BE2C (cell line): Measurements from ENCODE around the gene CCDC187.

Experiments
- DNase-seq: peaks from one replicate; pipeline ENCODE4 v3.0.0-alpha.2; 2020
- H3K27me3 ChIP-seq: fragments of 250-450 bp; sonication (Bioruptor Pico); 2 replicates; pipeline ENCODE4 v1.5.1; 2020; ENCODE audit warnings: mild to moderate bottlenecking
- H3K36me3 ChIP-seq: fragments of 250-450 bp; sonication (Bioruptor Pico); 2 replicates; pipeline ENCODE4 v1.5.1; 2020; ENCODE audit warnings: mild to moderate bottlenecking
- H3K4me1 ChIP-seq: fragments of 250-450 bp; sonication (Bioruptor Pico); 2 replicates; pipeline ENCODE4 v1.5.1; 2020
- H3K4me3 ChIP-seq: 2 replicates; pipeline ENCODE4 v1.5.1; 2011; ENCODE audit warnings: low read depth, low read length
- H3K9me3 ChIP-seq: fragments of 250-450 bp; sonication (Bioruptor Pico); 2 replicates; pipeline ENCODE4 v1.5.1; 2020
- CTCF ChIP-seq: IDR thresholded peaks from 2 replicates; pipeline ENCODE4 v1.5.1; 2012; ENCODE audit warnings: mild to moderate bottlenecking, low read depth, low read length

CCDC187 gene

DNA sequence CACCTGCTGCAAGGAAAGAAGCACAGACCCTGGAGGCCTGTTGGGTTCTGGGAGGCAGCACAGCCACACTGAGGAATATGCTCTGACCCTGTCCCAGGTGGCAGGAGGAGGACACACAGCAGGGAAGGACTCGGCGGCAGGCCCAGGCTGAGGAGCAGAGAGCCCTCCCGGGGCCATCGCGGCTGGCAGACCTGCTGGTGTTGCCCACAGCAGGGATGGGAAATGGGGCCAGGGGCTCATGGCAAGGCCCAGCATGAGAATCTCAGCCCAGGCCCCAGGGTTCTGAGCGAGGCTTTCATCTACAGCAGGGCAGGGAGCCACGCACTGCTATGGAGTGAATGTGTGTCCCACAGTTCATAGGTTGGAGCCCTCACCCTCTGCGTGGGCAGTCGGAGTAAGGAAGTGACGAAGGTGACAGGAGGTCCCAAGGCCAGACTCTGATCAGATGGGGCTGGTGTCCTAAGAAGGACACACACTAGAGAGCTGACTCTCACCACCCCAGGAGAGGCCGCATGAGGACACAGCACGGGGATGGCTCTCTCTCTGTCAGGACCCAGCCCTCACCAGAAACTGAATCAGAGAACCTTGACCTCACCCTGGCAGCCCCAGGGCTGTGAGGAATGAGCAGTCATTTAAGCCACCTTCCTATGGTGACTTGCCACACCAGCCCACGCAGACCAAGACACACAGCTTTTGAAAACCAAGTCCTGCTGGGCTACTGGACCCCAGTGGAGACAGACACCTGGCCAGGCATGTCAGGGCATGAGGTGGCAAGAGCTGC is 13.2 kb upstream of the CCDC187 start:
- no peak for TF ChIP-seq CTCF
- H3K4me1 ChIP-seq: no peaks in the 10 kb centered on the region
- no peak overlapping the region for H3K4me3 ChIP-seq
- H3K27me3 ChIP-seq: no peaks in the 10 kb centered on the region
- H3K9me3 ChIP-seq: peaks cover 13% of the 10 kb centered on the region
- DNase-seq: no peak
- H3K36me3 ChIP-seq: no peaks in the 10 kb centered on the region

DNA sequence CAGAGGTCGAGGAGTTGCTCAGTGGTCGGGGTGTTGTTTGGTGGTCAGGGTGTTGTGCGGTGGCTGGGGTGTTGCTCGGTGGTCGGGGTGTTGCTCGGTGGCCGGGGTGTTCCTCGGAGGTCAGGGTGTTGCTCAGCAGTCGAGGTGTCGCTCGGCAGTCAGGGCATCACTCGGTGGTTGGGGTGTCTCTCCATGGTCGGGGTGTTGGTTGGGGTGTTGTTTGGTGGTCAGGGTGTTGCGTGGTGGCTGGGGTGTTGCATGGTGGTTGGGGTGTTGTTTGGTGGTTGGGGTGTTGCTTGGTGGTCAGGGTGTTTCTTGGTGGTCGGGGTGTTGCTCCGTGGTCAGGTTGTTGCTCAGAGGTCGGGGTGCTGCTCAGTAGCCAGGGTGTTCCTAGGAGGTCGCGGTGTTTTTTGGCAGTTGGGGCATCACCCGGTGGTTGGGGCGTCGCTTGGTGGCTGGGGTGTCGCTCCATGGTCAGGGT is 12.4 kb upstream of the CCDC187 start:
- Histone ChIP-seq H3K4me1 (no peaks in the 10 kb centered on the region), H3K27me3 (no peaks in the 10 kb centered on the region), H3K4me3 (no peak overlapping the region), H3K36me3 (no peaks in the 10 kb centered on the region), H3K9me3 (peaks cover 13% of the 10 kb centered on the region)
- no peak for DNase-seq
- TF ChIP-seq CTCF: no peak

DNA sequence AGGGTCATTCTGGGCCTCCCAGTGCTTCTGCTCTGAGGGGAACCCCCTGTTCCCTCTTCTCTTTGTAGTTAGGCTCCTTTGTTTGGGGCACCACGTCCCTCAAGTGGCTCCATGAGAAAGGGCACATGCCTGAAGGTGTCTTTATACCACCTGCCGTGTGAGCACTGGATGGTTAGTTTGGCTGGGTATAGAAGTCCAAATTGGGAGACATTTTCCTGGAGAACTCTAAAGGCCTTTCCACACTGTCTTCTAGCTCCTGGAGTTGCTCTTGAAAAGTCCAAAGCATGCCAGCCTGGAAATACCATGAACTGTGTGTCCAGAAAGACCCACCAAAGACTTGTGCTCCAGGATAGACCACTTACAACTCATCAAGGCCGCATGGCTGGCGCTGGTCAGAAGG is 11.1 kb upstream of the CCDC187 start:
- H3K9me3 ChIP-seq: peaks cover 13% of the 10 kb centered on the region
- H3K4me3 ChIP-seq: no peak overlapping the region
- no peak for DNase-seq
- peaks cover 4% of the 10 kb centered on the region for H3K4me1 ChIP-seq
- no peak for TF ChIP-seq CTCF
- H3K36me3 ChIP-seq: no peaks in the 10 kb centered on the region
- H3K27me3 ChIP-seq: no peaks in the 10 kb centered on the region

DNA sequence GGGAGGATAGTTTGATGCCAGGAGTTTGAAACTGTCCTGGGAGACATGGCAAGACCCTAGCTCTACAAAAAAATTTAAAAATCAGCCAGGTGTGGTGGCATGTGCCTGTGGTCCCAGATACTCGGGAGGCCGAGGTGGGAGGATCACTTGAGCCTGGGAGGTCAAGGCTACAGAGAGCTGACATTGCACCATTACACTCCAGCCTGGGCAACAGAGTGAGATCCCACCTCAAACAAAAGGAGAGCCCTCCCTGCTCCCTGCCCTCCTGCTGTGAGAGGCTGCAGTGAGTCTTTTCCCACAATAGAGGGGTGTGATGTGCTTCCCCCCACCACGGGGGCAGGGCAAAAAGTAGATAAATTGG is 10.1 kb upstream of the CCDC187 start:
- no peaks in the 10 kb centered on the region for H3K36me3 ChIP-seq
- no peaks in the 10 kb centered on the region for H3K27me3 ChIP-seq
- no peak for TF ChIP-seq CTCF
- H3K9me3 ChIP-seq: peaks cover 13% of the 10 kb centered on the region
- no peak overlapping the region for H3K4me3 ChIP-seq
- no peak for DNase-seq
- H3K4me1 ChIP-seq: peaks cover 9% of the 10 kb centered on the region

GRCh38 chr9:136313111-136314055 is 9.5 kb upstream of the CCDC187 start:
- Histone ChIP-seq H3K9me3 (peaks cover 13% of the 10 kb centered on the region), H3K36me3 (no peaks in the 10 kb centered on the region), H3K4me1 (peaks cover 9% of the 10 kb centered on the region), H3K4me3 (no peak overlapping the region), H3K27me3 (no peaks in the 10 kb centered on the region)
- DNase-seq: no peak
- TF ChIP-seq CTCF: no peak
